22Rv1 (cell line): ENCODE data around the gene SLMAP.
A peak's percentile ranks its signal among the peaks of the same experiment; 100 is the strongest.

ENCODE experiments used
- H3K27ac ChIP-seq: fragments of 450-650 bp; 2 replicates; pipeline ENCODE4 v1.5.1; 2017
- CTCF ChIP-seq: fragments of 450-650 bp; IDR thresholded peaks from 2 replicates; pipeline ENCODE4 v1.5.1; 2017; ENCODE audit warnings: mild to moderate bottlenecking
- ZFX ChIP-seq: fragments of 450-650 bp; IDR thresholded peaks from 2 replicates; pipeline ENCODE4 v1.6.1; 2017; ENCODE audit warnings: antibody characterized with exemption, borderline replicate concordance

Gene SLMAP

GRCh38 chr3:57784089-57784735 is 28.1 kb downstream of the SLMAP start:
- 0 out of 2 replicates have a peak overlapping the region, but pooled peaks have one; percentile 17 for H3K27ac ChIP-seq
- no peak for TF ChIP-seq ZFX
- no peak for TF ChIP-seq CTCF

GRCh38 chr3:57785446-57785845 is 29.3 kb downstream of the SLMAP start:
- TF ChIP-seq ZFX (no peak), CTCF (no peak)

GRCh38 chr3:57787867-57788623 is 31.9 kb downstream of the SLMAP start:
- no peak overlapping the region for H3K27ac ChIP-seq
- no peak for TF ChIP-seq CTCF
- TF ChIP-seq ZFX: no peak

More at GRCh38 chr3:57785446-57785845, 29.3 kb downstream of the SLMAP start:
- H3K27ac ChIP-seq: no peak overlapping the region

GRCh38 chr3:57788624-57789018 is 32.5 kb downstream of the SLMAP start:
- TF ChIP-seq CTCF (no peak), ZFX (no peak)

GRCh38 chr3:57791245-57791644 is 35.1 kb downstream of the SLMAP start:
- no peak overlapping the region for H3K27ac ChIP-seq
- TF ChIP-seq ZFX (no peak), CTCF (no peak)

More at GRCh38 chr3:57788624-57789018, 32.5 kb downstream of the SLMAP start:
- no peak overlapping the region for H3K27ac ChIP-seq

- H3K27ac ChIP-seq: no peak overlapping the region
- TF ChIP-seq CTCF (no peak), ZFX (no peak)
Observed at GRCh38 chr3:57792198-57792597, 36.1 kb downstream of the SLMAP start.

- H3K27ac ChIP-seq: no peak overlapping the region
- TF ChIP-seq CTCF: no peak
- no peak for TF ChIP-seq ZFX
Observed at GRCh38 chr3:57793737-57794187, 37.7 kb downstream of the SLMAP start.
